ENCODE results near the gene SLX4IP. TPM values are rescaled to one million over a fixed set of nuclear protein-coding genes. Genes with fewer than 3 reads are reported as not detected.
A peak's percentile ranks its signal among the peaks of the same experiment; 100 is the strongest.

Gene SLX4IP
- total RNA-seq, 4 donors from 2014 or later: 4.8 to 7.2 (median 5.7) TPM

- TF ChIP-seq POLR2A (IDR thresholded peaks at IDR 0.05): no peak
- Histone ChIP-seq H3K4me1 (peaks cover 42% of the 10 kb centered on the region), H3K9me3 (no peaks in the 10 kb centered on the region), H3K4me3 (no peak overlapping the region), H3K36me3 (no peaks in the 10 kb centered on the region), H3K27me3 (no peaks in the 10 kb centered on the region), H3K27ac (peak overlapping the region; percentile 67)
- 52% methylated on average over 1 of the region's 1 CpG for WGBS
- no peak for DNase-seq (ENCODE audit: low spot score in 2 of 2)
These were observed 156.0 kb downstream of the SLX4IP start for GRCh38 chr20:10590950-10591671.

- DNase-seq (ENCODE audit: low spot score in 2 of 2): no peak
- H3K4me1 ChIP-seq: peaks cover 42% of the 10 kb centered on the region
- no peaks in the 10 kb centered on the region for H3K36me3 ChIP-seq
- 49% methylated on average over 2 of the region's 2 CpGs for WGBS
- no peak overlapping the region for H3K4me3 ChIP-seq
- peak overlapping the region; percentile 67 for H3K27ac ChIP-seq
- no peaks in the 10 kb centered on the region for H3K27me3 ChIP-seq
- H3K9me3 ChIP-seq: no peaks in the 10 kb centered on the region
- TF ChIP-seq POLR2AphosphoS5 (IDR thresholded peaks at IDR 0.05) (no peak), CTCF (IDR thresholded peaks at IDR 0.05) (no peak), EP300 (IDR thresholded peaks at IDR 0.05) (no peak), POLR2A (IDR thresholded peaks at IDR 0.05) (no peak)
These were observed 156.9 kb downstream of the SLX4IP start for GRCh38 chr20:10591946-10592521.

- peaks cover 47% of the 10 kb centered on the region for H3K4me1 ChIP-seq
- peak overlapping the region; percentile 6 for H3K27ac ChIP-seq
- H3K4me3 ChIP-seq: no peak overlapping the region
- no peaks in the 10 kb centered on the region for H3K27me3 ChIP-seq
- WGBS: 62% methylated on average over 7 of the region's 7 CpGs
- no peaks in the 10 kb centered on the region for H3K36me3 ChIP-seq
- TF ChIP-seq POLR2A (IDR thresholded peaks at IDR 0.05) (no peak), CTCF (IDR thresholded peaks at IDR 0.05) (no peak), POLR2AphosphoS5 (IDR thresholded peaks at IDR 0.05) (no peak), EP300 (IDR thresholded peaks at IDR 0.05) (no peak)
- no peak for DNase-seq (ENCODE audit: low spot score in 2 of 2)
- H3K9me3 ChIP-seq: no peaks in the 10 kb centered on the region
These were observed 159.3 kb downstream of the SLX4IP start for GRCh38 chr20:10594296-10594868.

- Histone ChIP-seq H3K4me3 (no peak overlapping the region), H3K27me3 (no peaks in the 10 kb centered on the region), H3K4me1 (peaks cover 53% of the 10 kb centered on the region), H3K9me3 (no peaks in the 10 kb centered on the region), H3K27ac (no peak overlapping the region), H3K36me3 (no peaks in the 10 kb centered on the region)
- 64% methylated on average over 2 of the region's 2 CpGs for WGBS
- DNase-seq (ENCODE audit: low spot score in 2 of 2): no peak
- TF ChIP-seq POLR2A (IDR thresholded peaks at IDR 0.05) (no peak), EP300 (IDR thresholded peaks at IDR 0.05) (no peak), CTCF (IDR thresholded peaks at IDR 0.05) (no peak), POLR2AphosphoS5 (IDR thresholded peaks at IDR 0.05) (no peak)
These were observed 160.2 kb downstream of the SLX4IP start for GRCh38 chr20:10595266-10595665.

GRCh38 chr20:10595985-10596384 is 160.9 kb downstream of the SLX4IP start:
- Histone ChIP-seq H3K9me3 (no peaks in the 10 kb centered on the region), H3K27ac (no peak overlapping the region), H3K4me1 (peaks cover 48% of the 10 kb centered on the region)

More at GRCh38 chr20:10595985-10596384, 160.9 kb downstream of the SLX4IP start:
- Histone ChIP-seq H3K27me3 (no peaks in the 10 kb centered on the region), H3K4me3 (no peak overlapping the region), H3K36me3 (no peaks in the 10 kb centered on the region)
- 90% methylated on average over 3 of the region's 3 CpGs for WGBS
- TF ChIP-seq CTCF (IDR thresholded peaks at IDR 0.05): no peak
- TF ChIP-seq POLR2AphosphoS5 (IDR thresholded peaks at IDR 0.05): no peak
- TF ChIP-seq EP300 (IDR thresholded peaks at IDR 0.05): no peak
- no peak for TF ChIP-seq POLR2A (IDR thresholded peaks at IDR 0.05)
- no peak for DNase-seq (ENCODE audit: low spot score in 2 of 2)
